Stimulated activated naive CD8-positive, alpha-beta T cell treated with anti-CD3 and anti-CD28 coated beads, Interleukin-15, Interleukin-2, amounts not matched to agents 100 U/mL and 50 U/mL, for 24 hours (primary cell): Measurements from ENCODE around the gene BTG3.

Source experiments
- ATAC-seq: fragments of 150-1000 bp; cut with Tn5 transposase; one replicate; pipeline ENCODE4 v1.10.0; 2021
- DNase-seq: peaks from one replicate; pipeline ENCODE4 v3.0.0; 2021

Gene BTG3

DNA sequence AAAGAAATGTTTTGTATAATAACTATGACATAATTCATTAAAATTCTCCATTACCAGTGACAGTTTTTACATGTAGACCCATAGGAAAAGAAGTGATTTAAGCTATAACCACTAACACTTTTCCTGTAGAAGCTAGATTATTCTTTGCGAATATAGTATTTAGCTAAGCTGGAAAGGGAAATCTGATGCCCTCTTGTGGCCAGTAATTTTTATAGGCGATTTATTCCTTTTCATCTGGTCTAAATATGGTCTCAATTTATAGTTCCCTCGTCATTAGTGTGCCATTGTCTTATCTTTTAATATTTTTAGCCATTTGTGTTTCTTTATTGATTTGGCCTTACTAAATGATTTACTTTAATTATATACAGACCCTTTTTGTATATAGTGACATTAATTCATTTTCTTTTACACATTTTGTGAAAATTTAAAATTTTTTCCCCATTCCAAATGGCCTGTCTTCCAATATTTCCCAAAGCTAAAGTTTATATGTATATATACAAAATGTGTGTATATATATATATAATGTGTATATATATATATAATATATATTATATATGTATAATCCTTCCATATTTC lies 26.7 kb downstream of the BTG3 start:
- ATAC-seq = no peak
- DNase-seq = no peak

DNA sequence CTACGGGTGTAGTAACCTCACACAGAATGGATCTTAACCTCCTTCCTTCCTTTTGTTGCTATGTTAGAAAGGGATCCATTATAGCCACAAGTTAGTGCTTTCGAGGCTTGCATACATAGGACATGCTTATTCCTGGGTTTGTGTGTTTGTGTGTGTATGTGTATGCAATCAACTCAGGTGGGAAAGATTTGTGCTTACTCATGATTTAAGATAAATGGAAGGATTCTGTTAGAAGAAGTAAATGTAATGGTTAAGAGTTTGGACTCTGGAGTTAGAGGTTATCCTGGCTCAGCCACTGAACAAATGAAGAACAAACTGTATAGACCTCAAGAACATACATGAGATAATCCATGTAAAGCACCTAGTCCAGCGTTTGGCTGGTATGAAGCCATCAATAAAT lies 28.8 kb downstream of the BTG3 start:
- DNase-seq = no peak
- no peak for ATAC-seq

DNA sequence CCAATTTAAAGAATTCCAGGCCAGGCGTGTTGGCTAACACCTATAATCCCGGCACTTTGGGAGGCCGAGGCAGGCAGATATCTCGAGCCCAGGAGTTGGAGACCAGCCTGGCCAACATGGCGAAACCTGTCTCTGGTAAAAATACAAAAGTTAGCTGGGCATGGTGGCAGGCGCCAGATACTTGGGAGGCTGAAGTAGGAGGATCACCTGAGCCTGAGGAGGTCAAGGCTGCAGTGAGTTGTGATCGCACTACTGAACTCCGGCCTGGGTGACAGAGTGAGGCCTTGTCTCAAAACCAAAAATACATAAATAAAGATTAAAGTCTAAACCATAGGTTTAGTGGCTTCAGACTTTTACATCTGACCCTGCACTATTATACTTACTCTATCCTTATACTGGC lies 32.4 kb downstream of the BTG3 start:
- DNase-seq (no peak), ATAC-seq (no peak)

DNA sequence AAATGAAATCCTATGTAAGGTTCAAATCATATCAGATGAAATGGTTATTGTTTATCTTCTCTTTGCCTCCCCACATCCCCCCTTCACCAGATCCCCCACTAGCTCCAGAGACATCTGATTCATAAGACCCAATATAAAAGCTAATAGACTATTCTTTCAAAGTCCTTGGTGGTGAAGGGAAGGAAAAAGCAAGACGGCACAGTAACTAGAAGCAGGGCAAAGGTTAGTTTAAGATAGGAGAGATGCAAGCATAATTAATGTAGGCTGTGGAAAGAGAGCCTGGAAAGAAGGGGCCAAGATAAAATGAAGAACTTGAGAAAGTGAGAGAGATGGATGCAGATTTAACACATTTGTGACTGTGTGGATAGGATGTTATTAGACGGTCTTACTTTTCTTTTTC lies 33.8 kb downstream of the BTG3 start:
- ATAC-seq (no peak), DNase-seq (no peak)

DNA sequence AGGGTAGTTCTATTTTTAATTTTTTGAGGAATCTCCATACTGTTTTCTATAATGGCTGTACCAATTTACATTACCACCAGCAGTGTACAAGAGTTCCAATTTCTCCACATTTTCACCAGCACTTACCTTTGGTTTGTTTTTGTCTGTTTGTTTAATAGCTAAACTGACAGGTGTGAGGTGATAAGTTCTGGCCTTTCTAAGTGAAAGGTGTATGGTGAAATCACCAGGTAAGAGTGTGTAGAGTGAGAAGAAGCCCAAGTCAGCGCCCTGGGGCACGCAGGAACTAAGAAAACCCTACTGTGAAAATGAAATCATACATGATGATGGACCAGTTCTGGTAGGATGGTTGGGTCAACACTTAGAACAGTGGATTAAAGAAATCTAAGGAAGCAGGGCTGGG lies 34.5 kb downstream of the BTG3 start:
- ATAC-seq (no peak), DNase-seq (no peak)

DNA sequence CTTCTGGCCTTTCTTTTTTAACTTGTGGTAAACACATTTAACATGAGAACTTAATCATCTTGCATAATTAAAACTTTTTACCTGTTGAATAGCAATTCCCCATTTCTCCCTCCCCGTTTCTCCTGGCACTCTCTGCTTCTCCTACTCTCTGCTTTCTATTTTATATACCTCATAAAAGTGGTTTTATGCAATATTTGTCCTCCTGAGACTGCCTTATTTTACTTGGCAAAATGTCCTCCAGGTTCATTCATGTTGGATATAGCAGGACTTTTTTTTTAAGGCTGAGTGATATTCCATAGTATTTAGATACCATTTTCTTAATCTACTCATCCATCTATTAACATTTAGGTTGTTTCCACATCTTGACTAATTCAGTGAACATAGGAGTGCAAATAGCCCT lies 35.0 kb downstream of the BTG3 start:
- no peak for DNase-seq
- no peak for ATAC-seq

DNA sequence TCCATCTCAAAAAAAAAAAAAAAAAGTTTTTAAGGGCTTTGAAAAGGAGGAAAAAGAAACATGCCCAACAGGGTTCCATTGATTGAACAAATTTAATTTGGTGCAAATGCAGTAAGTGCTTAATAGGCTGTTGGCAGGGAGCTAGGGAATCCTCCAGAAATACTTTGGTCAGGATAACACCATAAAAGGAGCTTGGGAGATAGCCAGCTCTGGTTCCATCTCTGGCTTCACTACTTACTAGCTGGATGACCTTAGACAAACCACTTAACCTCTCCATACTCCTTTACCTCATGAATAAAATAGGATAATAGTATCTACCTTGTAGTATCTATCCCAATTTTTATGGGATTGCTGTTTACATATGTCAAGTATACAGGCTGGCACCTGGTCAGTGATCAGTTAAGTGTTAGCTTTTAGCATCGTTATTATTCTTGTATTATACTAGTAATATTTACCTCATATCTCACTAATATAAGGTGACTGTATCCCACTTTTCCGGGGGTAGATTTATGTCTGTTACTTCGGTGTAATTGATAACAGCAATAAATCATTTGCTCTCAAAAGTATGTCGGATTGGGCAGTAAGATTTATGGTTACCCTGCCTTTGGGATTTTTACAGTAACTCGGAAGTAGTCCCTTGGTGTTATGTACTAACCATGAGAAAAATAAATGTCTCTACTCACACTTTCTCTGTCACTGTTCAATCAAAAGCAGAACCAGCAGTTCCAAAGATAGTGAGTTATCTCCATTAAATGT lies 36.4 kb downstream of the BTG3 start:
- DNase-seq = no peak
- ATAC-seq = no peak

DNA sequence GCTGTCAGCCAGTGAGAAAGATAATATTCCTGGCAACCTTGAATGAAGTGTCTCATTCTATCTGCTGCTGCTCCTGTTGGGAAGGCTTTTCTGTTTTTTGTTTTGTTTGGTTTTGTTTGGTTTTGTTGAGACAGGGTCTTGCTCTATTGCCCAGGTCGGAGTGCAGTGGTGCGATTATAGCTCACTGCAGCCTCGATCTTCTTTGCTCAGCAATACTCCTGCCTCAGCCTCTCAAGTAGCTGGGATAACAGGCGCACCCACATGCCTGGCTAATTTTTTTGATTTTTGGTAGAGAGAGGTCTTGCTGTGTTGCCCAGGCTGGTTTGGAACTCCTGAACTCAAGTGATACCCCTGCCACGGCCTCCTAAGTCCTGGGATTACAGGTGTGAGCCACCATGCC lies 37.6 kb downstream of the BTG3 start:
- ATAC-seq (no peak), DNase-seq (no peak)

DNA sequence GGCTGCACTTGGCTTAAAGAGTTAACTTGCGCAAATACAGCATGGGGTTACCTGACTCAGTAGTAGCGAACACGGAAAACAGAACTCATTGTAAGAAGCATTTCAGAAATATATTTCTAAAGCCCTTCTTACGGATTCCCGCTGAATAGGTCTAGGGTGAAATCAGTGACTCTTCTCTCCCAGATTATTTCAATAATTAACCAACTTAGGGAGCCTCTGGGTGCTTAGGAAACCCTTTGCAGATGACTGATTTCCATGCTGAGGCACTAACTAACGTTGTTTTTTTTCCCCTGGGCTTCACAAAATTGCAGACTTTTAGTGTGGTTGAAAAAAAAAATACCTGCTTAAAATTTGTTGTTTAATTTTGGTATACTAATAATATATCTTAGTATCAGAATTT lies 40.3 kb downstream of the BTG3 start:
- no peak for ATAC-seq
- no peak for DNase-seq

DNA sequence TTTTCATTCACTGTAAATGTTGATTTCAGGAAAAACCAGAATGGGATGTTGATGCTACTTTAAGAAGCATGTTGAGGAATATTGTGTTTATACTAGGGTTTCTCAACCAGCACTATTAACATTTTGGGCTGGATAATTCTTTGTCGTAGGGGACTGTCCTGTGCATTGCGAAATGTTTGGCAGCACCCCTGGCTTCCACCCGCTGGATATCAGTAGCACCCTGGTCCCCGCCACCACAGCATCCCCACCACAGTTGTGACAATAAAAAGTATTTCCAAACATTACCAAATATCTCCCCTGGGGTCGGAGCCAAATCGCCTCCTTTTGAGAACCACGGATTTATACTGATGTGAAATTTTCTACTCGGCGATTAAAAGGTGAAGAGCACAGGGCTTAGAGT lies 41.9 kb downstream of the BTG3 start:
- DNase-seq = no peak
- no peak for ATAC-seq

DNA sequence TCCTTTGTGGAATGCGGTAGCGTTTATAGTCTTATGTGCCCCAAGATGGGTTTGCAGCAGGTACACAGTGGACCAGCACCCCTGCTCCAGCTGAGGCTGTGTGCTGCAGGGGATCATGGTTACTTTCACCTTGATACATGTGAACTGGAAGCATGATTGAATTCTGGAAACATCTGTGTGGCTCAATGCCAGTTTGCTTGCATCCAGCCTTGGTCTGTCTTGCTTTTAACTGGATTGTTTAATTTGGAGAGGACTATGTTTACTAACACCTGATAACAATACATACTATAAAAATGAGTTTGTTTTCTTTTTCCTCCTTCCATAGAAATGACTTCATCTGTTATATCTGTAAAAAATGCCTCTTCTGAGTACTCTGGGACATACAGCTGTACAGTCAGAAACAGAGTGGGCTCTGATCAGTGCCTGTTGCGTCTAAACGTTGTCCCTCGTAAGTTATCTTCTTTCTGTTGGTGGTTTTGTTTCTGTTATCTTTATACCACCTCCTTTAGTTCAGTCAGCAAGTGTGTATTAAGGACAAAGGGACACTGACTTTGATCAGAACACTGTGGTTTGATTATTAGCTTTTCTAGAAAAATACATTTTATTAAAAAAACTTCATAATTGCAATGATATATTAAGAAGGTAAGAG lies 52.2 kb downstream of the BTG3 start:
- no peak for DNase-seq
- no peak for ATAC-seq

DNA sequence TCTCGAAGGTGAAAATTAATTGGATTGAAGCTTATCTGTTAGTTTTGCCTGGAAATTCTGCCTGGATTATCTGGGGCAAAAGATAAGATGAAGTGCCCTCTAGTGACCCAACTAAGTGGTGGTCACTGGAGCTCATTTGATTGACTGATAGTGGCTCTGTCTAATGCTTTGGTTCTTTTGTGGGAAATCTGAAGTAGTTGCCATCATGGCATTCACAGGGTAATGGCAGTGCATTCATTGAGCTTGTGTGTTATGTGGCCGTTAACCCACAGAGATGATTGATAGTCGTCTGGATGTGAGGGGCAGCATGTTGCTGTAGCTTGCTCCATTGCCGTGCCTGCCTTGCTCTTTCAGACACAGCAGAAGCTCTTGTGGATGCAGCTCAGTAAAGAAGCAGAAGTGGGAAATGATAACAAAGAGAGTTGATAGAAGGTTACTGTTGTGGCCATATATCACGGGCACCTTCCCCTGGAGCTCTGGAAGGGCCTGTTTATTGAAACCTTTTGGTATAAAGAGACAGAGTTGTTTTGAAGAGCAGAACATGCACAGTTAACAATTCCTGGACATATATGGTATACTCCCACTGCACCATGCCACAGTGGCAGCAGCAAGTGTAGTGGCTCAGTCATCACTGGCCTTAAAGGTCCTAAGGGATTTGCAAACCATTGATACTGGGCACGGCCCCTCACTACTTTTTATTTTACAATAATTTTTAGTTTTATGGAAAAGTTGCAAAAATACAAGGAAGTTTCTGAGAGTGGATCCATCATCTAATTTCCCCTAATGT lies 57.8 kb downstream of the BTG3 start:
- DNase-seq (no peak), ATAC-seq (no peak)

DNA sequence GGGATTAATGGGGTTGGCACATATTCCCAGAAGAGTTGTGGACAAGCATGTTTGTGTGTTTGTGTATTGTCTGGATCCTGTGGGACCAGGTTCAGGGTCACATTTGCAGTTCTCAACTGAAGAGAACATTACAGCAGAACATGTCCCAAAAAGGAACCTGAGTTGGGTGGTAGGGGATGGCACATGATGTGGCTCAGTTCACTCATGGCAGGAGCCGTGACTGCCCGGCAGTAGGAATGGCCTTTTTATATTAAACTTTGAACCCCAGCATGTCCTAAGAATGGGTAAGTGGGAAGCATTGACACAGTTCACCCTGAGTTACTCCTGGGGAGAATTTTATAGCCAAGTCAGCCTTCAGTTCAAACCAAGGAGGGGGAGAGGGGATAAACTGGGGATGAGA lies 58.6 kb downstream of the BTG3 start:
- ATAC-seq (no peak), DNase-seq (no peak)

DNA sequence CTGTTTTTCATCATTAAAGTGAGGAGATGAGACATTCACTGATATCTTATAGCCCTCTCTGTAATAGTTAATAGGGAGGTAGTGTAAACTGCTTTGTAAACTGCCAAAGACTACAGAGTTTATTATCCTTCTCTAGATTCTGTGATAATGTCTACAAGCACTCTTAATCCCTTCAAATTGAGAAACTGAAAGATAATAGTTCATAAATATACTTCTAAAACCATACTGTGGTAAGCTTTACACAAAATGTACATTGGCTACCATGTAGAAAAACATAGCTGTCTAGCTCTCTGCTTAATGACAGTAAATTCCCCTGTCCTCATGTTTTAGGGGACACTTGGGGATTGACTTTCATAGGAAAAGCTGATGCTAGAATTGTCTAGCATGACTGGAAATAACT lies 60.3 kb downstream of the BTG3 start:
- no peak for DNase-seq

DNA sequence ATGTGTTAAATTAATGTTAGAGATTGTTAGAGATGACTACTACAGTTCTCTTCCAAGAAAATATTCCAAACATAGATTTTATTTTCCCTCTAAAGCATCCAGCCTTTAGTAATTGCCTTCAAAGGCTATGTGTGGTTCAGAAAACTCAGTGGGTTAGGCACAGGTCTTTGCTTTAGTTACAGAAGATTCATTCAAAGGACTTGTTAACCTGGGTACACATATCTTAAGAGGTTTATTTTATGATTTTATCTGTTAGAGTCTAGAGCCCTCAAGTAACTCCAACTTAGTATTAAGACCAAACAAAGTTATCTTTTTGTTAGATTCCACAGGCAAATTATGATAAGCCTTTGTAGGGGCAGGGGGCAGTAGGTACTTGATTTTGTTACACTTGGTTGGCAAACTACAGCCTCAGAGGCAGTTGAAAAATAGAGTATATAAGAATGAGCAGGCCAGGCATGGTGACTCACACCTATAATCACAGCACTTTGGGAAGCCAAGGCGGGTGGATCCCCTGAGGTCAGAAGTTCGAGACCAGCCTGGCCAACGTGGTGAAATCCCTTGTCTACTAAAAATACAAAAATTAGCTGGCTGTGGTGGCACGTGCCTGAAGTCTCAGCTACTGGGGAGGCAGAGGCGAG lies 61.9 kb downstream of the BTG3 start:
- DNase-seq (peak; percentile 5), ATAC-seq (no peak)

More for the DNA sequence above, 60.3 kb downstream of the BTG3 start:
- ATAC-seq = no peak

DNA sequence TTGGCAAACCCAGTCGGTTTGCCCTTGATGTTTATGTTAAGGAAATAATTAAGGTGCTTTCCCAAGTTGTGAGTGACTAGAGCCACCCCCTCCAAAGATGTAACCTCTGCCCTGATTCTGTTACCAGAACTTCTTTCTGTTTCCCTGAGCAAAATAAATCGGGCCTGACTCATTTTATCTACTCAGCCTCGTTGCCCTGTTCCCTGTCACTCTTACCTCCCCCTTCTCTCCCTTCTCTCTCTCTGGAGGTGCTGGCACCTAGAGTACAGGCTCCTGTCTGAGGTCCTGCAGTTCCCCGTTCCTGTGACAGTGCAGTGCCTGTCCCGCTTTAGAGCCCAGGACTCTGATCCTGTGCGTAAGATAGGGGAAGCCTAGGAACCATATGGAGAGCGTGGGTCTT lies 64.4 kb downstream of the BTG3 start:
- DNase-seq (no peak), ATAC-seq (no peak)

DNA sequence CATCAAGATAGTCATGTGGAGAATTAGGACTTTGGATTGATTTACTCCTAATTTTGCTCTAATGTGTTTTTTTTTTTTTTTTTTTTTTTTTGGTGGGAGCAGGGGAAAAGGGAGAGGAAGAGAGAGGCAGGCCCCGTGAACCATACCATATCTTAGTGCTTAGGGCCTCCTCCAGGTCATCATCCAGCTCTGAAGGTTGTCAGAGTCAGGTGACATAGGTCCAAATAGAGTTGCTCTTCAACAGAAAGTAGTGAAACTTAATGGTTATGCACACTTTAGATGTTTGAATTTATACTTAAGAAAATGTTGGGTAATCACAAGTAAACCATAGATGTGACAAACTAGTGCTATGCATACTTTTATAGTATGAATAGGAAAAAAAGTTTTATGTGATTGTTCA lies 67.7 kb downstream of the BTG3 start:
- ATAC-seq = no peak
- no peak for DNase-seq
